NAMALWA (cell line): Measurements from ENCODE around the gene TCFL5.

Experiments
- DNase-seq: peaks from one replicate; pipeline ENCODE4 v3.0.0-alpha.2; 2015; ENCODE audit warnings: low spot score

The TCFL5 gene

GRCh38 chr20:62832951-62833391, 28.7 kb downstream of the TCFL5 start:
- peak; percentile 86 for DNase-seq

GRCh38 chr20:62832212-62832922, 29.3 kb downstream of the TCFL5 start:
- peak; percentile 93 for DNase-seq

GRCh38 chr20:62831854-62832211, 29.8 kb downstream of the TCFL5 start:
- no peak for DNase-seq

GRCh38 chr20:62831361-62831788, 30.2 kb downstream of the TCFL5 start:
- DNase-seq = no peak

- DNase-seq = no peak
These were observed 30.8 kb downstream of the TCFL5 start for GRCh38 chr20:62830821-62831220.

GRCh38 chr20:62830251-62830650, 31.4 kb downstream of the TCFL5 start:
- DNase-seq = no peak

- DNase-seq = no peak
These were observed 32.1 kb downstream of the TCFL5 start for GRCh38 chr20:62829231-62830230.

GRCh38 chr20:62828511-62829230, 33.0 kb downstream of the TCFL5 start:
- DNase-seq = no peak

- DNase-seq = no peak
These were observed 33.6 kb downstream of the TCFL5 start for GRCh38 chr20:62828051-62828450.

GRCh38 chr20:62827311-62828038, 34.1 kb downstream of the TCFL5 start:
- DNase-seq = no peak

GRCh38 chr20:62826646-62827310, 34.8 kb downstream of the TCFL5 start:
- no peak for DNase-seq

GRCh38 chr20:62825986-62826645, 35.5 kb downstream of the TCFL5 start:
- DNase-seq = peak; percentile 87

- DNase-seq = no peak
These were observed 36.2 kb downstream of the TCFL5 start for GRCh38 chr20:62825333-62825985.

- DNase-seq = peak; percentile 82
These were observed 36.9 kb downstream of the TCFL5 start for GRCh38 chr20:62824476-62825332.

- DNase-seq = no peak
These were observed 37.7 kb downstream of the TCFL5 start for GRCh38 chr20:62823688-62824475.

- peak; percentile 97 for DNase-seq
These were observed 38.6 kb downstream of the TCFL5 start for GRCh38 chr20:62822788-62823651.

GRCh38 chr20:62822239-62822787, 39.3 kb downstream of the TCFL5 start:
- no peak for DNase-seq
